Measurements from ENCODE around the gene MATK.
"Not testable (repeated sequence)": the region's sequence is repeated elsewhere in the genome, so short reads cannot be mapped to it uniquely, and the experiment has no call there.

The MATK gene

GRCh38 chr19:3768748-3769099, 17.5 kb downstream of the MATK start:
- no peak overlapping the region for H3K4me3 ChIP-seq (ENCODE audit: low read depth, low read length)
- TF ChIP-seq CTCF (IDR thresholded peaks at IDR 0.05; ENCODE audit: low read depth, low read length) = no peak

- no peak for TF ChIP-seq CTCF (IDR thresholded peaks at IDR 0.05; ENCODE audit: low read depth, low read length)
- no peak overlapping the region for H3K4me3 ChIP-seq (ENCODE audit: low read depth, low read length)
Observed at GRCh38 chr19:3768015-3768747, 18.0 kb downstream of the MATK start.

GRCh38 chr19:3767050-3767449, 19.1 kb downstream of the MATK start:
- no peak for TF ChIP-seq CTCF (IDR thresholded peaks at IDR 0.05; ENCODE audit: low read depth, low read length)
- no peak overlapping the region for H3K4me3 ChIP-seq (ENCODE audit: low read depth, low read length)

- TF ChIP-seq CTCF (IDR thresholded peaks at IDR 0.05; ENCODE audit: low read depth, low read length) = no peak
- no peak overlapping the region for H3K4me3 ChIP-seq (ENCODE audit: low read depth, low read length)
Observed at GRCh38 chr19:3766520-3766919, 19.7 kb downstream of the MATK start.

- not testable (repeated sequence) for H3K4me3 ChIP-seq (ENCODE audit: low read depth, low read length)
Observed at GRCh38 chr19:3765757-3766156, 20.4 kb downstream of the MATK start.

GRCh38 chr19:3765121-3765520, 21.1 kb downstream of the MATK start:
- H3K4me3 ChIP-seq (ENCODE audit: low read depth, low read length) = no peak overlapping the region
- no peak for TF ChIP-seq CTCF (IDR thresholded peaks at IDR 0.05; ENCODE audit: low read depth, low read length)

GRCh38 chr19:3762501-3763459, 23.4 kb downstream of the MATK start, which contains the start of gene MRPL54:
MRPL54 (plus strand) TSS chr19:3762682; CDS start chr19:3762701, 19 bp downstream.
- TF ChIP-seq CTCF (IDR thresholded peaks at IDR 0.05; ENCODE audit: low read depth, low read length) = no peak
- peak within 1 kb of the TSS; percentile 98 for H3K4me3 ChIP-seq (ENCODE audit: low read depth, low read length)
